ENCODE results near the gene SLC27A4.
A peak's percentile ranks its signal among the peaks of the same experiment; 100 is the strongest.

SLC27A4 gene

GRCh38 chr9:128310461-128310860 is 29.9 kb upstream of the SLC27A4 start:
- no peak for TF ChIP-seq CTCF (IDR thresholded peaks at IDR 0.05; ENCODE audit: low read depth, low read length, missing control alignments)
- in situ Hi-C loops (cut with HindIII; ENCODE audit: low pct_ligation_motif_present, low sequenced_read_pairs): no loop called here
- peaks cover 50% of the 10 kb centered on the region for H3K36me3 ChIP-seq (replicated peaks)

DNA sequence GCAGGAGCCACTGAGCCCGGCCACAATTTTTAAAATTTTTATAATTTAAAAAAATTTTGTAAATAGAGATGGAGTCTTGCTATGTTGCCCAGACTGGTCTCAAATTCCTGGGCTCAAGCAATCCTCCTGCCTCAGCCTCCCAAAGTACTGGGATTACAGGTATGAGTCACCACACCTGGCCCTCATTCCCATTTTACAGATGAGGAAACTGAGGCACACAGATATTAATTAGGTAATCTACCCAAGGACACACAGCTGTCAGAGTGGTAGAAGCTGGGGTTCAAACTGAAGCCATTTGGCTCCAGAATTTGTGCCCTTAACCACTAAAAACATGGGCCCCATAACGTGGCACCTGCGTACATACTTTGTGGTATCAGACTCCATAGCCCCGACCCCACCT is 25.6 kb upstream of the SLC27A4 start:
- in situ Hi-C loops (cut with HindIII; ENCODE audit: low pct_ligation_motif_present, low sequenced_read_pairs): no loop called here
- Histone ChIP-seq H3K36me3 (replicated peaks) (peaks cover 68% of the 10 kb centered on the region), H3K27me3 (replicated peaks) (no peaks in the 10 kb centered on the region), H3K4me3 (ENCODE audit: low read depth, low read length) (no peak overlapping the region), H3K27ac (no peak overlapping the region)
- TF ChIP-seq CTCF (IDR thresholded peaks at IDR 0.05; ENCODE audit: low read depth, low read length, missing control alignments): no peak
- no peak for DNase-seq

More at GRCh38 chr9:128310461-128310860, 29.9 kb upstream of the SLC27A4 start:
- H3K27ac ChIP-seq: no peak overlapping the region
- H3K4me3 ChIP-seq (ENCODE audit: low read depth, low read length): no peak overlapping the region
- no peaks in the 10 kb centered on the region for H3K27me3 ChIP-seq (replicated peaks)
- no peak for DNase-seq

- Histone ChIP-seq H3K27ac (no peak overlapping the region), H3K27me3 (replicated peaks) (no peaks in the 10 kb centered on the region), H3K36me3 (replicated peaks) (peaks cover 51% of the 10 kb centered on the region), H3K4me3 (ENCODE audit: low read depth, low read length) (no peak overlapping the region)
- no peak for DNase-seq
- no peak for TF ChIP-seq CTCF (IDR thresholded peaks at IDR 0.05; ENCODE audit: low read depth, low read length, missing control alignments)
- in situ Hi-C loops (cut with HindIII; ENCODE audit: low pct_ligation_motif_present, low sequenced_read_pairs): no loop called here
Observed at GRCh38 chr9:128316421-128316820, 23.9 kb upstream of the SLC27A4 start.

DNA sequence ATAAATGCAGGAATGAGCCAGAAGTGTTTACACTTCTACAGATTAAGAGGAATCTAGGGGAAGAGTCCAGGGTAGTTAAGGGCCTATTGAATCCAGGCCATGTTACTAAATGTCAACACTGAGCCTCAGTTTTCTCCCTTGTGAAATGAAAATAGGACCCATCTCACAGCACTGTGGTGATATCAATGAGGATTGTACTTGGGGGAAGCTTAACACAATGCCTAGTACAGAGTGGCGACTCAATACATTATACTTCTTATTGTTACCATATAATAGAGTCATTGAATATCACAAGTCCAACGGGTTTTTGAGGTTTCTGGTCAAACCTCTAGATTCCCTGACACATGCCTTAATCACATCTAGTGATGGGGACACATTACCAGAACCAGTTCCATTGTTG is 22.7 kb upstream of the SLC27A4 start:
- peaks cover 47% of the 10 kb centered on the region for H3K36me3 ChIP-seq (replicated peaks)
- H3K27me3 ChIP-seq (replicated peaks): no peaks in the 10 kb centered on the region
- DNase-seq: no peak
- in situ Hi-C loops (cut with HindIII; ENCODE audit: low pct_ligation_motif_present, low sequenced_read_pairs): no loop called here
- no peak overlapping the region for H3K27ac ChIP-seq
- no peak overlapping the region for H3K4me3 ChIP-seq (ENCODE audit: low read depth, low read length)
- no peak for TF ChIP-seq CTCF (IDR thresholded peaks at IDR 0.05; ENCODE audit: low read depth, low read length, missing control alignments)

- Histone ChIP-seq H3K27me3 (replicated peaks) (no peaks in the 10 kb centered on the region), H3K4me3 (ENCODE audit: low read depth, low read length) (peak overlapping the region; percentile 93), H3K36me3 (replicated peaks) (peaks cover 36% of the 10 kb centered on the region), H3K27ac (no peak overlapping the region)
- no peak for TF ChIP-seq CTCF (IDR thresholded peaks at IDR 0.05; ENCODE audit: low read depth, low read length, missing control alignments)
- DNase-seq: no peak
- in situ Hi-C loops (cut with HindIII; ENCODE audit: low pct_ligation_motif_present, low sequenced_read_pairs): no loop called here
Observed at GRCh38 chr9:128321343-128321742, 19.0 kb upstream of the SLC27A4 start.

DNA sequence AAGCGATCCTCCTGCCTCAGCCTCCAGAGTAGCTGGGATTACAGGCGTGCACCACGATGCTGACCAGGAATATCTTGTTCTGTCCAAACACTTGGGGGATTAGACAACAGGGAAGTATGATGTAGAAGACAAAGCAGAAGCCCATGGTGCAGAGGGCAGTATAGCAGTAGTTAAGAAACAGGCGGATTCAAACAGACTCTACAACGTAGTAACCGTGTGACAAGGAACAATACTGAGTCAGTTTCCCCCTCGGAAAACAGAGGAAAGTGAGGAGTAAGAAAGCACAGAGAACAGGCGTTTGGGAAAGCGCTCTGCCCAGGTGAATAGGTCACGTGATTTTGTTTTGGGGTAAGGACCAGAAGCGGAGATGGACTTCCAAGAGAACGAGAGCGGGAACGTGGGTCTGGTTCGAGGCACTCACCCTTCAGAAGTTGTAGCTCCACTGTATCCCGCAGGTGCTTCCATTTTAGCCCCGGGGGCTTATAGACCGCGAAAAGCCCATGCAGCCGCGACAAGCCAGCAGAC is 18.4 kb upstream of the SLC27A4 start:
- in situ Hi-C loops (cut with HindIII; ENCODE audit: low pct_ligation_motif_present, low sequenced_read_pairs): no loop called here
- no peak for TF ChIP-seq CTCF (IDR thresholded peaks at IDR 0.05; ENCODE audit: low read depth, low read length, missing control alignments)
- Histone ChIP-seq H3K27me3 (replicated peaks) (no peaks in the 10 kb centered on the region), H3K4me3 (ENCODE audit: low read depth, low read length) (peak overlapping the region; percentile 93), H3K27ac (peak overlapping the region; percentile 88), H3K36me3 (replicated peaks) (peaks cover 35% of the 10 kb centered on the region)
- no peak for DNase-seq

Data from brain microvascular endothelial cell (primary cell).